Natural killer cell (primary cell): ENCODE data around the gene TMEM239. TPM values are rescaled to one million over a fixed set of nuclear protein-coding genes. Genes with fewer than 3 reads are reported as not detected.

ENCODE experiments used
- ATAC-seq, 3 donors: fragments of 150-1000 bp in 2 of 3; fragments of 200-7000 bp in 1 of 3; cut with Tn5 transposase; 1 replicate in 1 of 3; 2 replicates in 2 of 3; pipeline ENCODE4 v1.10.0; 2021; ENCODE audit warnings: mild to moderate bottlenecking in 2 of 3, moderate library complexity in 2 of 3
- DNase-seq, 2 donors: peaks; one replicate each; pipeline versions ENCODE4 v3.0.0 to v3.0.0-alpha.2; 2013 to 2021; ENCODE audit warnings: mixed read lengths in 1 of 2
- H3K27ac ChIP-seq: one replicate; pipeline ENCODE4 v1.5.1; 2013; ENCODE audit warnings: mild to moderate bottlenecking, low read length
- H3K27me3 ChIP-seq: one replicate; pipeline ENCODE4 v1.6.1; 2013; ENCODE audit warnings: low read length; ENCODE audit not compliant: control insufficient read depth, insufficient read depth
- H3K36me3 ChIP-seq: one replicate; pipeline ENCODE4 v1.6.1; 2013; ENCODE audit warnings: low read length; ENCODE audit not compliant: control insufficient read depth, insufficient read depth
- H3K4me1 ChIP-seq: one replicate; pipeline ENCODE4 v1.6.1; 2013; ENCODE audit warnings: low read length; ENCODE audit not compliant: control insufficient read depth, insufficient read depth
- H3K4me3 ChIP-seq: one replicate; pipeline ENCODE4 v1.5.1; 2013; ENCODE audit warnings: low read length
- H3K9me3 ChIP-seq: one replicate; pipeline ENCODE4 v1.6.1; 2013; ENCODE audit warnings: low read length; ENCODE audit not compliant: control insufficient read depth, insufficient read depth
- H3K27ac Mint-ChIP-seq, 2 donors: one replicate each; pipeline ENCODE4 v1.8.0; 2022; ENCODE audit warnings: mild to moderate bottlenecking in 2 of 2, mixed read lengths in 2 of 2, moderate library complexity in 1 of 2
- H3K27me3 Mint-ChIP-seq, 2 donors: one replicate each; pipeline ENCODE4 v1.8.0; 2022; ENCODE audit warnings: low read depth in 2 of 2, mixed read lengths in 2 of 2
- H3K36me3 Mint-ChIP-seq: one replicate; pipeline ENCODE4 v1.8.0; 2022; ENCODE audit warnings: mixed read lengths
- H3K4me1 Mint-ChIP-seq, 2 donors: one replicate each; pipeline ENCODE4 v1.8.0; 2022; ENCODE audit warnings: mixed read lengths in 2 of 2
- H3K4me3 Mint-ChIP-seq: one replicate; pipeline ENCODE4 v1.8.0; 2022; ENCODE audit warnings: mild to moderate bottlenecking, moderate library complexity, mixed read lengths
- H3K9me3 Mint-ChIP-seq, 2 donors: one replicate each; pipeline ENCODE4 v1.8.0; 2022; ENCODE audit warnings: mixed read lengths in 2 of 2
- WGBS: methylation state at CpG from one replicate; pipeline ENCODE4 v1.1.7; 2013; ENCODE audit warnings: missing lambda C conversion rate; ENCODE audit not compliant: insufficient coverage; 5-methylcytosine and 5-hydroxymethylcytosine counted together
- intact Hi-C: fragments of 100-400 bp; cut with micrococcal nuclease; formaldehyde crosslinking; loops from one replicate; pipeline ENCODE4 v1.14.2; 2022
- total RNA-seq, 4 donors: library from RNA; stranded (reverse); fragments of 120-200 nt in 1 of 4; gene quantifications; one replicate each; pipeline versions ENCODE4 v1.2.3 to v1.2.4, GENCODE V29; 2013 to 2022
- TF ChIP-seq, protein P1 (sequence below): fragments of 200-600 bp; IDR thresholded peaks from one replicate; pipeline ENCODE4 v1.8.0; 2022; ENCODE audit warnings: antibody characterized with exemption

TMEM239 gene
- total RNA-seq, 3 donors from 2014 or later (not counting 1 experiment from before 2014, with no cell fraction given), result not detected

DNA sequence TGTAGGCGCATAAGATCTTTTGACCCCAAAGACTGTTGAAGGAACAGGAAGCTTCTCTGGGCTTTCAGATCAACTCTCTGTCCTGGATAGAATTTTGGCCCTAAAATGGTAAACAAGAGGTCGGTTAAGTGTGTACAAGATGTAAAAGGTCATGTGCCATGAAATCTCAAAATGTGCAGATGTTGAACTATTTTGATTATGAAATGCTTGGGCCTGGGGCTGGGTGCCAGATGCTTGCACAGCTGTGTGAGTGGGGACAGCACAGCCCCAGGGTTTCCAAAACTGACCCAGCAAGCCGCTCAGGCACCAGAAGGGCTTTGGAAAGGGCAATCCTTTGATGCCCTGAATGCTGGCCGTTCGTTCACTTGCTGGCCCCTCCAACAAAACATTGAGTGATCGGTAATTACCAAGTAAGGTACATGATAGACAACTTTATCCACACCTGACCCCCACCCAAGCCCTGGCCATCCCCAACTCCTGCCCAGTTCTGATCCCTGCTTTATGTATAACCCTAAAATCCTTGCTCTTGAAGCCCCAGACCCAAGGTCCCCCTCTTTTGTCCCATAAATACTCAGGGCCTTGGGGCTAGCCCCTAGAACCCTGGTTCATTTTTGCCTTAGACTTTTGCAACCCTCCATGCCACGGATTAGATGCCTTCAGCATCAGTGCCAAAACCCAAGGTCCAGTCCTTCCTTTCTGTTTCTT is 1.9 kb downstream of the TMEM239 start:
- no peak for DNase-seq
- H3K4me1 ChIP-seq, result peaks cover 24% of the 10 kb centered on the region
- H3K27ac ChIP-seq, result no peak overlapping the region
- intact Hi-C loops, result no loop called here
- no peaks in the 10 kb centered on the region for H3K36me3 ChIP-seq
- no peak overlapping the region for H3K4me3 ChIP-seq
- H3K27me3 ChIP-seq, result peaks cover 9% of the 10 kb centered on the region
- H3K9me3 ChIP-seq, result no peaks in the 10 kb centered on the region
- no peak for ATAC-seq
- peaks cover 8 to 36% of the 10 kb centered on the region in 2 donors for H3K4me1 Mint-ChIP-seq
- H3K27me3 Mint-ChIP-seq, result peaks cover 10 to 27% of the 10 kb centered on the region in 2 donors
- TF ChIP-seq, protein P1, sequence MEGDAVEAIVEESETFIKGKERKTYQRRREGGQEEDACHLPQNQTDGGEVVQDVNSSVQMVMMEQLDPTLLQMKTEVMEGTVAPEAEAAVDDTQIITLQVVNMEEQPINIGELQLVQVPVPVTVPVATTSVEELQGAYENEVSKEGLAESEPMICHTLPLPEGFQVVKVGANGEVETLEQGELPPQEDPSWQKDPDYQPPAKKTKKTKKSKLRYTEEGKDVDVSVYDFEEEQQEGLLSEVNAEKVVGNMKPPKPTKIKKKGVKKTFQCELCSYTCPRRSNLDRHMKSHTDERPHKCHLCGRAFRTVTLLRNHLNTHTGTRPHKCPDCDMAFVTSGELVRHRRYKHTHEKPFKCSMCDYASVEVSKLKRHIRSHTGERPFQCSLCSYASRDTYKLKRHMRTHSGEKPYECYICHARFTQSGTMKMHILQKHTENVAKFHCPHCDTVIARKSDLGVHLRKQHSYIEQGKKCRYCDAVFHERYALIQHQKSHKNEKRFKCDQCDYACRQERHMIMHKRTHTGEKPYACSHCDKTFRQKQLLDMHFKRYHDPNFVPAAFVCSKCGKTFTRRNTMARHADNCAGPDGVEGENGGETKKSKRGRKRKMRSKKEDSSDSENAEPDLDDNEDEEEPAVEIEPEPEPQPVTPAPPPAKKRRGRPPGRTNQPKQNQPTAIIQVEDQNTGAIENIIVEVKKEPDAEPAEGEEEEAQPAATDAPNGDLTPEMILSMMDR, result no peak
- 90% methylated on average over 7 of the region's 7 CpGs for WGBS
- no peak overlapping the region for H3K4me3 Mint-ChIP-seq
- no peaks in the 10 kb centered on the region for H3K36me3 Mint-ChIP-seq
- no peaks in the 10 kb centered on the region for H3K9me3 Mint-ChIP-seq
- H3K27ac Mint-ChIP-seq, result no peak overlapping the region

- TF ChIP-seq, protein P1, result no peak
- Mint-ChIP-seq H3K36me3 (no peaks in the 10 kb centered on the region), H3K4me3 (peak overlapping the region; percentile 45), H3K27me3 (peaks cover 0 to 24% of the 10 kb centered on the region in 2 donors), H3K4me1 (peaks cover 8 to 31% of the 10 kb centered on the region in 2 donors), H3K27ac (no peak overlapping the region), H3K9me3 (no peaks in the 10 kb centered on the region)
- no peaks in the 10 kb centered on the region for H3K9me3 ChIP-seq
- intact Hi-C loops, result no loop called here
- no peaks in the 10 kb centered on the region for H3K36me3 ChIP-seq
- 73% methylated on average over 32 of the region's 32 CpGs for WGBS
- peaks cover 9% of the 10 kb centered on the region for H3K27me3 ChIP-seq
- H3K4me1 ChIP-seq, result peaks cover 24% of the 10 kb centered on the region
- ATAC-seq (no peak), DNase-seq (no peak)
- no peak overlapping the region for H3K4me3 ChIP-seq
- no peak overlapping the region for H3K27ac ChIP-seq
These were observed 4.1 kb downstream of the TMEM239 start for GRCh38 chr20:2820084-2820895.

GRCh38 chr20:2820896-2821869 is 5.0 kb downstream of the TMEM239 start:
- Histone ChIP-seq H3K9me3 (no peaks in the 10 kb centered on the region), H3K27ac (no peak overlapping the region), H3K36me3 (no peaks in the 10 kb centered on the region), H3K4me3 (no peak overlapping the region), H3K4me1 (peaks cover 25% of the 10 kb centered on the region), H3K27me3 (peaks cover 9% of the 10 kb centered on the region)
- H3K27me3 Mint-ChIP-seq, result peaks cover 6 to 20% of the 10 kb centered on the region in 2 donors
- H3K36me3 Mint-ChIP-seq, result no peaks in the 10 kb centered on the region
- intact Hi-C loops, result no loop called here
- peak in 1 of 2 donors; percentile 24 for DNase-seq
- peak overlapping the region in 1 of 2 donors; percentile 53 for H3K27ac Mint-ChIP-seq
- TF ChIP-seq, protein P1, result no peak
- H3K9me3 Mint-ChIP-seq, result no peaks in the 10 kb centered on the region
- peaks cover 13 to 37% of the 10 kb centered on the region in 2 donors for H3K4me1 Mint-ChIP-seq
- WGBS, result 16% methylated on average over 68 of the region's 68 CpGs
- H3K4me3 Mint-ChIP-seq, result peak overlapping the region; percentile 83
- ATAC-seq, result peak in 2 of 3 donors; percentile 25 to 43
